ENCODE results near the gene GLTPD2. TPM values are rescaled to one million over a fixed set of nuclear protein-coding genes. Genes with fewer than 3 reads are reported as not detected.

Gene GLTPD2
- total RNA-seq (2021): not detected in 2 replicates
- long read RNA-seq: 0 reads

DNA sequence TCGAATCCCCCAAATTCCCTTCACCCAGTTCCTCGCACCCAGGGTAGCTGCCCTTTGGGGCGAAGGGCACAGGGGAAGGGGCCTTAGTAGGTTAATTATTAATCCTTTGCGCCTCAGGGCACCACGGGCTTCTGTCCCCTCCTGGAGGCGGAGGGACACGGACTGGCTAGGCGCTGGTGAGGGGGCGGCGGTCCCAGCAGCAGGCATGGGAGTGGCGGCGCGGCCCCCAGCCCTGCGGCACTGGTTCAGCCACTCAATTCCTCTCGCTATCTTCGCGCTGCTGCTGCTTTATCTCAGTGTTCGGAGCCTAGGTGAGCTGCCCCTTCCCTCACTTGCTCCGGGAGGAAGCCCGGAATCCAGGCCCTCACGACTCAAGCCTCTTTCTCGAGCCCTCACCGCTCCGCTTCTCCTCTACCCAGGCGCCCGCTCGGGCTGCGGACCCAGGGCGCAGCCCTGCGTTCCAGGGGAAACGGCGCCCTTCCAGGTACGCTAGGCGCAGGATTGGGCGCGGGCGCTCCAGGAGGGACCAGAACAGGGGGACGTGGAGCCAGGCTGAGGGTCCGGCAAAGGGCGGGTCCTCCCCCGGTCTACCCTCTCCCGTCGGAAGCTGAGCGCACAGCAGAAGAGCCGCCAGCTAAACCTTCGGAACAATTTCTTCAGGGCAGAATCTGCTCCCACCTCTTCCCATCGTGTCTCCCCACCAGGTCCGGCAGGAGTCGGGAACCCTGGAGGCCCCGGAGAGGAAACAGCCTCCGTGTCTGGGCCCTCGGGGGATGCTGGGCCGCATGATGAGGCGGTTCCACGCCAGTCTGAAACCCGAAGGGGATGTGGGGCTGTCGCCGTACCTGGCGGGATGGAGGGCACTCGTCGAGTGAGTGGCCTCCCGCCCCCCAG, at the start of gene GLTPD2:
TSS of gene GLTPD2 (plus strand) at position 158 of the 894 bp plus-strand sequence. CDS start at position 206, 48 bp downstream.
- H3K27ac Mint-ChIP-seq: no peak within 1 kb of the TSS
- TF ChIP-seq, protein P1, sequence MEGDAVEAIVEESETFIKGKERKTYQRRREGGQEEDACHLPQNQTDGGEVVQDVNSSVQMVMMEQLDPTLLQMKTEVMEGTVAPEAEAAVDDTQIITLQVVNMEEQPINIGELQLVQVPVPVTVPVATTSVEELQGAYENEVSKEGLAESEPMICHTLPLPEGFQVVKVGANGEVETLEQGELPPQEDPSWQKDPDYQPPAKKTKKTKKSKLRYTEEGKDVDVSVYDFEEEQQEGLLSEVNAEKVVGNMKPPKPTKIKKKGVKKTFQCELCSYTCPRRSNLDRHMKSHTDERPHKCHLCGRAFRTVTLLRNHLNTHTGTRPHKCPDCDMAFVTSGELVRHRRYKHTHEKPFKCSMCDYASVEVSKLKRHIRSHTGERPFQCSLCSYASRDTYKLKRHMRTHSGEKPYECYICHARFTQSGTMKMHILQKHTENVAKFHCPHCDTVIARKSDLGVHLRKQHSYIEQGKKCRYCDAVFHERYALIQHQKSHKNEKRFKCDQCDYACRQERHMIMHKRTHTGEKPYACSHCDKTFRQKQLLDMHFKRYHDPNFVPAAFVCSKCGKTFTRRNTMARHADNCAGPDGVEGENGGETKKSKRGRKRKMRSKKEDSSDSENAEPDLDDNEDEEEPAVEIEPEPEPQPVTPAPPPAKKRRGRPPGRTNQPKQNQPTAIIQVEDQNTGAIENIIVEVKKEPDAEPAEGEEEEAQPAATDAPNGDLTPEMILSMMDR (conservative IDR thresholded peaks at IDR 0.05): no peak

More for the DNA sequence above, at the start of gene GLTPD2:
- peaks cover 81% of the 10 kb centered on the region for H3K27me3 Mint-ChIP-seq (ENCODE audit: low read depth)
- no peak within 1 kb of the TSS for H3T11ph ChIP-seq (ENCODE audit: low read length)
- no peak within 1 kb of the TSS for H3K4ac ChIP-seq (ENCODE audit: low read depth, low read length)
- H2BK12ac ChIP-seq (ENCODE audit: insufficient read length, low read depth, low read length): peak within 1 kb of the TSS; percentile 25
- H3K14ac ChIP-seq (ENCODE audit: insufficient read depth, low read length): no peak within 1 kb of the TSS; the same call in 1 of the 2 replicates
- H3K9me3 ChIP-seq (ENCODE audit: control insufficient read depth, low read depth, low read length): no peaks in the 10 kb centered on the region
- no peak within 1 kb of the TSS for H2BK120ac ChIP-seq (ENCODE audit: low read depth, low read length, poor library complexity, severe bottlenecking)
- H3K9me3 Mint-ChIP-seq: no peaks in the 10 kb centered on the region; a peak in 1 of 5 replicates
- no peak within 1 kb of the TSS for H3K27ac ChIP-seq (ENCODE audit: insufficient read length, low read depth, low read length)
- H3K9ac ChIP-seq (ENCODE audit: extremely low read depth, insufficient read length, low read length): no peak within 1 kb of the TSS
- H2BK5ac ChIP-seq (ENCODE audit: insufficient read length, low read length): no peak within 1 kb of the TSS
- no peak within 1 kb of the TSS for H4K5ac ChIP-seq (ENCODE audit: insufficient read length, low read depth, low read length)
- peak within 1 kb of the TSS; percentile 61 for H4K91ac ChIP-seq (ENCODE audit: insufficient read length, low read depth, low read length)
- DNase-seq: peak; percentile 56
- peak within 1 kb of the TSS; percentile 70 to 87 for H3K4me3 Mint-ChIP-seq
- no peaks in the 10 kb centered on the region for H3K79me2 ChIP-seq (ENCODE audit: insufficient read depth, low read length)
- no peaks in the 10 kb centered on the region; a peak in 1 of 7 replicates for H3K36me3 Mint-ChIP-seq (ENCODE audit: insufficient read depth in 1 of 3, low read depth in 3 of 3)
- WGBS (ENCODE audit: extremely low coverage, insufficient read length, low lambda C conversion rate): no CpG with 5 or more reads among the region's 62 CpGs
- peaks cover 3% of the 10 kb centered on the region for H4K20me1 ChIP-seq (ENCODE audit: control insufficient read depth, insufficient read depth, insufficient read length)
- no peak within 1 kb of the TSS for H2BK15ac ChIP-seq (ENCODE audit: low read depth, low read length)
- no peak within 1 kb of the TSS for H2AFZ ChIP-seq (ENCODE audit: low read length)
- H3K23me2 ChIP-seq (ENCODE audit: insufficient read length, low read depth, low read length, poor library complexity, severe bottlenecking): peaks cover 17% of the 10 kb centered on the region
- no peak within 1 kb of the TSS for H3K56ac ChIP-seq (ENCODE audit: insufficient read length, low read depth, low read length)
- H4K8ac ChIP-seq (replicated peaks; ENCODE audit: insufficient read length, low read depth, low read length): no peak within 1 kb of the TSS
- no peak within 1 kb of the TSS for H2AK5ac ChIP-seq (ENCODE audit: insufficient read length, low read length)
- H2BK20ac ChIP-seq (ENCODE audit: low read depth, low read length, poor library complexity, severe bottlenecking): no peak within 1 kb of the TSS
- H3K4me1 ChIP-seq (ENCODE audit: insufficient read depth, low read length): peaks cover 2% of the 10 kb centered on the region; the same call in 1 of the 2 replicates
- H3K79me1 ChIP-seq (ENCODE audit: insufficient read depth, low read depth, low read length, poor library complexity, severe bottlenecking): no peaks in the 10 kb centered on the region
- H3K18ac ChIP-seq (ENCODE audit: insufficient read length, low read depth, low read length): no peak within 1 kb of the TSS
- H3K23ac ChIP-seq (ENCODE audit: insufficient read length, low read depth, low read length): no peak within 1 kb of the TSS
- peaks cover 27 to 35% of the 10 kb centered on the region in 2 experiments for H3K4me1 Mint-ChIP-seq
- peak within 1 kb of the TSS; percentile 47 for H3K4me2 ChIP-seq (ENCODE audit: insufficient read depth, insufficient read length, low read length)
- H3K27me3 ChIP-seq (ENCODE audit: insufficient read depth, low read length): peaks cover 46% of the 10 kb centered on the region
